ENCODE measurements around the gene CPNE5. TPM values are rescaled to one million over a fixed set of nuclear protein-coding genes. Genes with fewer than 3 reads are reported as not detected.
"Not testable (repeated sequence)": the region's sequence is repeated elsewhere in the genome, so short reads cannot be mapped to it uniquely, and the experiment has no call there.

The CPNE5 gene
- total and polyA plus RNA-seq, 8 donors: 1.2 to 7.3 (median 6.4) TPM

GRCh38 chr6:36713846-36714245 is 125.4 kb downstream of the CPNE5 start:
- no peak for DNase-seq
- peaks cover 0 to 5% of the 10 kb centered on the region in 2 donors for H3K36me3 ChIP-seq
- ATAC-seq: no peak
- H3K9me3 ChIP-seq: no peaks in the 10 kb centered on the region
- H3K4me1 ChIP-seq: no peaks in the 10 kb centered on the region
- H3K4me3 ChIP-seq: no peak overlapping the region
- no peak for TF ChIP-seq CTCF (IDR thresholded peaks at IDR 0.05)
- H3K27ac ChIP-seq: no peak overlapping the region
- intact Hi-C loops (cut with DNase I): no loop called here
- no peaks in the 10 kb centered on the region for H3K27me3 ChIP-seq

- H3K36me3 ChIP-seq: peaks cover 0 to 5% of the 10 kb centered on the region in 2 donors
- H3K4me3 ChIP-seq: no peak overlapping the region
- intact Hi-C loops (cut with DNase I): no loop called here
- TF ChIP-seq CTCF (IDR thresholded peaks at IDR 0.05): no peak
- no peak for DNase-seq
- no peaks in the 10 kb centered on the region for H3K27me3 ChIP-seq
- H3K27ac ChIP-seq: no peak overlapping the region
- no peaks in the 10 kb centered on the region for H3K9me3 ChIP-seq
- no peaks in the 10 kb centered on the region for H3K4me1 ChIP-seq
- no peak for ATAC-seq
Observed at GRCh38 chr6:36712816-36713215, 126.4 kb downstream of the CPNE5 start.

GRCh38 chr6:36706339-36706738 is 132.9 kb downstream of the CPNE5 start:
- TF ChIP-seq CTCF (IDR thresholded peaks at IDR 0.05): no peak
- H3K9me3 ChIP-seq: no peaks in the 10 kb centered on the region
- H3K36me3 ChIP-seq: no peaks in the 10 kb centered on the region
- H3K4me1 ChIP-seq: peaks cover 0 to 6% of the 10 kb centered on the region in 2 donors
- H3K4me3 ChIP-seq: no peak overlapping the region
- ATAC-seq: no peak
- intact Hi-C loops (cut with DNase I): no loop called here
- H3K27me3 ChIP-seq: no peaks in the 10 kb centered on the region
- H3K27ac ChIP-seq: no peak overlapping the region
- no peak for DNase-seq

GRCh38 chr6:36704961-36705577 is 134.2 kb downstream of the CPNE5 start:
- H3K4me3 ChIP-seq; DNase-seq; ATAC-seq; H3K36me3 ChIP-seq; H3K9me3 ChIP-seq; H3K27me3 ChIP-seq; H3K27ac ChIP-seq; intact Hi-C loops (cut with DNase I): not testable (repeated sequence)
- H3K4me1 ChIP-seq: peaks cover 0 to 15% of the 10 kb centered on the region in 2 donors

GRCh38 chr6:36703982-36704381 is 135.3 kb downstream of the CPNE5 start:
- H3K9me3 ChIP-seq: no peaks in the 10 kb centered on the region
- no peak overlapping the region for H3K27ac ChIP-seq
- intact Hi-C loops (cut with DNase I): no loop called here
- H3K4me3 ChIP-seq: no peak overlapping the region
- H3K27me3 ChIP-seq: no peaks in the 10 kb centered on the region
- peak in 1 of 4 donors; percentile 62 for DNase-seq
- no peaks in the 10 kb centered on the region for H3K36me3 ChIP-seq
- peaks cover 0 to 26% of the 10 kb centered on the region in 2 donors for H3K4me1 ChIP-seq
- no peak for ATAC-seq
- TF ChIP-seq CTCF (IDR thresholded peaks at IDR 0.05): no peak

GRCh38 chr6:36703081-36703606 is 136.1 kb downstream of the CPNE5 start:
- H3K36me3 ChIP-seq: no peaks in the 10 kb centered on the region
- no peaks in the 10 kb centered on the region for H3K27me3 ChIP-seq
- ATAC-seq (no peak), DNase-seq (no peak)
- intact Hi-C loops (cut with DNase I): no loop called here
- H3K4me3 ChIP-seq: no peak overlapping the region
- no peak for TF ChIP-seq CTCF (IDR thresholded peaks at IDR 0.05)
- no peaks in the 10 kb centered on the region for H3K9me3 ChIP-seq
- H3K4me1 ChIP-seq: peaks cover 0 to 34% of the 10 kb centered on the region in 2 donors
- no peak overlapping the region for H3K27ac ChIP-seq

Data from left lung (tissue), 10 donors.